Measurements from ENCODE around the gene DBR1.

The DBR1 gene

GRCh38 chr3:138132239-138132638, 42.5 kb downstream of the DBR1 start, which contains the start of gene A4GNT:
Gene A4GNT (minus strand): TSS chr3:138132390. CDS start chr3:138131256, 1,134 bp downstream.
- H3K27me3 ChIP-seq (ENCODE audit: control insufficient read depth, insufficient read depth, low read length): no peaks in the 10 kb centered on the region
- H3K27ac ChIP-seq (ENCODE audit: low read depth, low read length): no peak within 1 kb of the TSS
- H3K4me1 ChIP-seq (ENCODE audit: control insufficient read depth, insufficient read depth, low read length): no peaks in the 10 kb centered on the region
- H3K36me3 ChIP-seq (ENCODE audit: control insufficient read depth, insufficient read depth, low read length): no peaks in the 10 kb centered on the region
- no peak within 1 kb of the TSS for H3K9ac ChIP-seq (ENCODE audit: low read length)
- no peak within 1 kb of the TSS for H3K4me3 ChIP-seq (ENCODE audit: low read length)

GRCh38 chr3:138127636-138128365, 46.9 kb downstream of the DBR1 start:
- no peaks in the 10 kb centered on the region for H3K36me3 ChIP-seq (ENCODE audit: control insufficient read depth, insufficient read depth, low read length)
- H3K27me3 ChIP-seq (ENCODE audit: control insufficient read depth, insufficient read depth, low read length): no peaks in the 10 kb centered on the region
- H3K4me3 ChIP-seq (ENCODE audit: low read length): no peak overlapping the region
- no peak overlapping the region for H3K27ac ChIP-seq (ENCODE audit: low read depth, low read length)
- H3K9ac ChIP-seq (ENCODE audit: low read length): no peak overlapping the region
- H3K4me1 ChIP-seq (ENCODE audit: control insufficient read depth, insufficient read depth, low read length): peaks cover 2% of the 10 kb centered on the region

GRCh38 chr3:138125548-138126221, 49.0 kb downstream of the DBR1 start:
- no peaks in the 10 kb centered on the region for H3K36me3 ChIP-seq (ENCODE audit: control insufficient read depth, insufficient read depth, low read length)
- H3K4me1 ChIP-seq (ENCODE audit: control insufficient read depth, insufficient read depth, low read length): peaks cover 2% of the 10 kb centered on the region
- no peak overlapping the region for H3K4me3 ChIP-seq (ENCODE audit: low read length)
- H3K27me3 ChIP-seq (ENCODE audit: control insufficient read depth, insufficient read depth, low read length): no peaks in the 10 kb centered on the region
- H3K27ac ChIP-seq (ENCODE audit: low read depth, low read length): peak overlapping the region; percentile 52
- H3K9ac ChIP-seq (ENCODE audit: low read length): no peak overlapping the region

GRCh38 chr3:138124706-138125355, 49.9 kb downstream of the DBR1 start:
- no peak overlapping the region for H3K27ac ChIP-seq (ENCODE audit: low read depth, low read length)

GRCh38 chr3:138124188-138124587, 50.5 kb downstream of the DBR1 start:
- no peaks in the 10 kb centered on the region for H3K27me3 ChIP-seq (ENCODE audit: control insufficient read depth, insufficient read depth, low read length)
- H3K36me3 ChIP-seq (ENCODE audit: control insufficient read depth, insufficient read depth, low read length): no peaks in the 10 kb centered on the region
- H3K4me3 ChIP-seq (ENCODE audit: low read length): no peak overlapping the region
- no peak overlapping the region for H3K9ac ChIP-seq (ENCODE audit: low read length)
- H3K27ac ChIP-seq (ENCODE audit: low read depth, low read length): no peak overlapping the region
- H3K4me1 ChIP-seq (ENCODE audit: control insufficient read depth, insufficient read depth, low read length): peaks cover 3% of the 10 kb centered on the region

More at GRCh38 chr3:138124706-138125355, 49.9 kb downstream of the DBR1 start:
- no peak overlapping the region for H3K9ac ChIP-seq (ENCODE audit: low read length)
- H3K4me3 ChIP-seq (ENCODE audit: low read length): no peak overlapping the region
- H3K4me1 ChIP-seq (ENCODE audit: control insufficient read depth, insufficient read depth, low read length): peaks cover 2% of the 10 kb centered on the region
- no peaks in the 10 kb centered on the region for H3K36me3 ChIP-seq (ENCODE audit: control insufficient read depth, insufficient read depth, low read length)
- H3K27me3 ChIP-seq (ENCODE audit: control insufficient read depth, insufficient read depth, low read length): no peaks in the 10 kb centered on the region

GRCh38 chr3:138119423-138119766, 55.3 kb downstream of the DBR1 start:
- H3K9ac ChIP-seq (ENCODE audit: low read length): no peak overlapping the region
- no peaks in the 10 kb centered on the region for H3K27me3 ChIP-seq (ENCODE audit: control insufficient read depth, insufficient read depth, low read length)
- H3K4me3 ChIP-seq (ENCODE audit: low read length): no peak overlapping the region
- no peaks in the 10 kb centered on the region for H3K36me3 ChIP-seq (ENCODE audit: control insufficient read depth, insufficient read depth, low read length)
- H3K4me1 ChIP-seq (ENCODE audit: control insufficient read depth, insufficient read depth, low read length): peaks cover 6% of the 10 kb centered on the region
- H3K27ac ChIP-seq (ENCODE audit: low read depth, low read length): no peak overlapping the region

- Histone ChIP-seq H3K36me3 (ENCODE audit: control insufficient read depth, insufficient read depth, low read length) (no peaks in the 10 kb centered on the region), H3K9ac (ENCODE audit: low read length) (no peak overlapping the region), H3K27me3 (ENCODE audit: control insufficient read depth, insufficient read depth, low read length) (no peaks in the 10 kb centered on the region), H3K4me3 (ENCODE audit: low read length) (no peak overlapping the region), H3K27ac (ENCODE audit: low read depth, low read length) (no peak overlapping the region), H3K4me1 (ENCODE audit: control insufficient read depth, insufficient read depth, low read length) (peaks cover 9% of the 10 kb centered on the region)
Measured at GRCh38 chr3:138118612-138119422, 55.9 kb downstream of the DBR1 start.

GRCh38 chr3:138114988-138115971, 59.4 kb downstream of the DBR1 start, which contains the start of gene DZIP1L:
Gene DZIP1L (minus strand): TSS chr3:138115608. CDS start chr3:138103971, 11,637 bp downstream.
- Histone ChIP-seq H3K9ac (ENCODE audit: low read length) (peak within 1 kb of the TSS; percentile 88), H3K4me3 (ENCODE audit: low read length) (peak within 1 kb of the TSS; percentile 76), H3K4me1 (ENCODE audit: control insufficient read depth, insufficient read depth, low read length) (peaks cover 9% of the 10 kb centered on the region), H3K36me3 (ENCODE audit: control insufficient read depth, insufficient read depth, low read length) (peaks cover 3% of the 10 kb centered on the region), H3K27me3 (ENCODE audit: control insufficient read depth, insufficient read depth, low read length) (no peaks in the 10 kb centered on the region), H3K27ac (ENCODE audit: low read depth, low read length) (peak within 1 kb of the TSS; percentile 88)

- H3K27ac ChIP-seq (ENCODE audit: low read depth, low read length): peak overlapping the region; percentile 88
- H3K4me3 ChIP-seq (ENCODE audit: low read length): peak overlapping the region; percentile 76
- H3K4me1 ChIP-seq (ENCODE audit: control insufficient read depth, insufficient read depth, low read length): peaks cover 9% of the 10 kb centered on the region
- H3K9ac ChIP-seq (ENCODE audit: low read length): peak overlapping the region; percentile 88
- H3K36me3 ChIP-seq (ENCODE audit: control insufficient read depth, insufficient read depth, low read length): peaks cover 3% of the 10 kb centered on the region
- no peaks in the 10 kb centered on the region for H3K27me3 ChIP-seq (ENCODE audit: control insufficient read depth, insufficient read depth, low read length)
Measured at GRCh38 chr3:138114431-138114918, 60.2 kb downstream of the DBR1 start.

GRCh38 chr3:138113326-138113725, 61.4 kb downstream of the DBR1 start:
- H3K27me3 ChIP-seq (ENCODE audit: control insufficient read depth, insufficient read depth, low read length): no peaks in the 10 kb centered on the region
- H3K4me1 ChIP-seq (ENCODE audit: control insufficient read depth, insufficient read depth, low read length): peaks cover 7% of the 10 kb centered on the region
- H3K4me3 ChIP-seq (ENCODE audit: low read length): no peak overlapping the region
- no peak overlapping the region for H3K9ac ChIP-seq (ENCODE audit: low read length)
- H3K27ac ChIP-seq (ENCODE audit: low read depth, low read length): no peak overlapping the region
- H3K36me3 ChIP-seq (ENCODE audit: control insufficient read depth, insufficient read depth, low read length): peaks cover 3% of the 10 kb centered on the region

- H3K27ac ChIP-seq (ENCODE audit: low read depth, low read length): no peak overlapping the region
- no peak overlapping the region for H3K4me3 ChIP-seq (ENCODE audit: low read length)
- H3K36me3 ChIP-seq (ENCODE audit: control insufficient read depth, insufficient read depth, low read length): peaks cover 3% of the 10 kb centered on the region
- H3K27me3 ChIP-seq (ENCODE audit: control insufficient read depth, insufficient read depth, low read length): no peaks in the 10 kb centered on the region
- H3K9ac ChIP-seq (ENCODE audit: low read length): no peak overlapping the region
- H3K4me1 ChIP-seq (ENCODE audit: control insufficient read depth, insufficient read depth, low read length): peaks cover 7% of the 10 kb centered on the region
Measured at GRCh38 chr3:138112362-138112761, 62.4 kb downstream of the DBR1 start.

Measured in rectal smooth muscle tissue (tissue), 1 donor.